Measurements from ENCODE around the gene CCDC71L. TPM values are rescaled to one million over a fixed set of nuclear protein-coding genes. Genes with fewer than 3 reads are reported as not detected.

Gene CCDC71L
- total and polyA plus RNA-seq, 2 of the 4 experiments (the other 2 are of a cell fraction), result 19.7 to 20.6 TPM

GRCh38 chr7:106616708-106617051 lies 44.3 kb downstream of the CCDC71L start:
- Histone ChIP-seq H4K20me1 (ENCODE audit: insufficient read depth, low read length) (no peaks in the 10 kb centered on the region), H3K4ac (ENCODE audit: low read depth, low read length) (peak overlapping the region; percentile 82), H2BK20ac (ENCODE audit: low read depth, low read length) (peak overlapping the region; percentile 80), H3K18ac (ENCODE audit: low read depth, low read length) (no peak overlapping the region; the same call in 1 of the 2 replicates), H3K4me1 (ENCODE audit: control insufficient read depth, insufficient read depth, low read length) (peaks cover 18% of the 10 kb centered on the region), H4K8ac (ENCODE audit: low read depth in 2 of 2, low read length in 2 of 2) (peak overlapping the region in 1 of 2 experiments; percentile 87; a peak in 2 of 4 replicates), H3K4me2 (ENCODE audit: low read depth, low read length) (peak overlapping the region; percentile 2; the same call in 1 of the 2 replicates), H2AK9ac (replicated peaks; ENCODE audit: low read depth, low read length, poor library complexity) (no peak overlapping the region), H3K14ac (replicated peaks; ENCODE audit: low read depth, low read length) (peak overlapping the region; percentile 91), H3K9ac (ENCODE audit: low read depth, low read length) (no peak overlapping the region), H2BK15ac (ENCODE audit: low read depth, low read length) (peak overlapping the region; percentile 99; the same call in 2 of the 3 replicates), H3K4me3 (ENCODE audit: insufficient read depth, low read depth, low read length) (no peak overlapping the region), H4K91ac (ENCODE audit: insufficient read depth, low read depth, low read length) (peak overlapping the region; percentile 65; the same call in 1 of the 2 replicates), H3K36me3 (ENCODE audit: control insufficient read depth, insufficient read depth, low read length) (no peaks in the 10 kb centered on the region), H2AFZ (replicated peaks; ENCODE audit: low read length, poor library complexity) (no peak overlapping the region), H3K79me1 (ENCODE audit: low read depth in 1 of 2, low read length in 2 of 2) (no peaks in the 10 kb centered on the region; a peak in 1 of 4 replicates), H3K9me3 (ENCODE audit: control insufficient read depth, insufficient read depth, low read length) (peaks cover 9% of the 10 kb centered on the region), H2BK120ac (ENCODE audit: low read depth, low read length) (peak overlapping the region; percentile 91), H2BK5ac (ENCODE audit: low read depth, low read length, poor library complexity, severe bottlenecking) (peak overlapping the region; percentile 65), H3K23ac (ENCODE audit: low read depth, low read length) (peak overlapping the region; percentile 66; the same call in 1 of the 2 replicates), H3K27ac (ENCODE audit: insufficient read depth, low read length) (no peak overlapping the region), H3K56ac (ENCODE audit: extremely low read depth, insufficient read depth, low read length) (no peak overlapping the region), H3K27me3 (ENCODE audit: control insufficient read depth, insufficient read depth, low read length) (no peaks in the 10 kb centered on the region), H2AK5ac (ENCODE audit: low read depth, low read length) (peak overlapping the region; percentile 74; the same call in 1 of the 2 replicates), H3K9me1 (ENCODE audit: insufficient read depth, low read length) (no peaks in the 10 kb centered on the region), H4K5ac (ENCODE audit: low read depth, low read length) (no peak overlapping the region)
- intact Hi-C loops (cut with micrococcal nuclease) (loop anchor here (5.0 kb wide), 1 partner anchor 36 kb away; no protein-coding TSS in a partner anchor), in situ Hi-C loops (cut with MboI; ENCODE audit: low sequenced_read_pairs) (no loop called here), dilution Hi-C loops (cut with HindIII; ENCODE audit: low sequenced_read_pairs, unreplicated experiment) (no loop called here)
- no peak for TF ChIP-seq BHLHE40 (IDR thresholded peaks at IDR 0.05; ENCODE audit: low read depth, low read length)
- no peak for TF ChIP-seq FOS (IDR thresholded peaks at IDR 0.05; ENCODE audit: low read depth, low read length)
- DNase-seq (peak; percentile 61), ATAC-seq (ENCODE audit: low read depth) (peak; percentile 54)
- ChIA-PET POLR2A (ENCODE audit: unreplicated experiment) (no interaction called here), CTCF (interaction anchor here (0.6 kb wide), 1 partner anchor 995 kb away, joined by 3 read pairs; no protein-coding TSS in a partner anchor)
- no TSS peak for BruUV-seq (replicated peaks)

Data from IMR-90 (cell line).